Omental fat pad (tissue), 4 donors: ENCODE data around the gene PCBP3. TPM values are rescaled to one million over a fixed set of nuclear protein-coding genes. Genes with fewer than 3 reads are reported as not detected.
"Not testable (repeated sequence)": the region's sequence is repeated elsewhere in the genome, so short reads cannot be mapped to it uniquely, and the experiment has no call there.

Experiments
- ATAC-seq: fragments of 150-250 bp; one replicate; pipeline ENCODE4 v1.9.1; 2016; ENCODE audit warnings: mild to moderate bottlenecking, moderate library complexity; ENCODE audit not compliant: low FRiP score
- DNase-seq: peaks from one replicate; pipeline ENCODE4 v3.0.0-alpha.2; 2019; ENCODE audit warnings: low spot score
- total RNA-seq, 4 donors: library from RNA; depleted of rRNA; stranded (reverse); fragments of >200 nt; gene quantifications; one replicate each; pipeline ENCODE4 v1.1.0, GENCODE V29; 2016
- TF ChIP-seq, protein P1 (sequence below), 3 donors: fragments of 450-650 bp; IDR thresholded peaks; one replicate each; pipeline ENCODE4 v1.5.1; 2016 to 2017; ENCODE audit warnings: antibody characterized with exemption in 3 of 3, mild to moderate bottlenecking in 3 of 3, moderate library complexity in 2 of 3

Gene PCBP3
- total RNA-seq, 4 donors from 2014 or later: 1.1 to 26.8 (median 14.8) TPM

DNA sequence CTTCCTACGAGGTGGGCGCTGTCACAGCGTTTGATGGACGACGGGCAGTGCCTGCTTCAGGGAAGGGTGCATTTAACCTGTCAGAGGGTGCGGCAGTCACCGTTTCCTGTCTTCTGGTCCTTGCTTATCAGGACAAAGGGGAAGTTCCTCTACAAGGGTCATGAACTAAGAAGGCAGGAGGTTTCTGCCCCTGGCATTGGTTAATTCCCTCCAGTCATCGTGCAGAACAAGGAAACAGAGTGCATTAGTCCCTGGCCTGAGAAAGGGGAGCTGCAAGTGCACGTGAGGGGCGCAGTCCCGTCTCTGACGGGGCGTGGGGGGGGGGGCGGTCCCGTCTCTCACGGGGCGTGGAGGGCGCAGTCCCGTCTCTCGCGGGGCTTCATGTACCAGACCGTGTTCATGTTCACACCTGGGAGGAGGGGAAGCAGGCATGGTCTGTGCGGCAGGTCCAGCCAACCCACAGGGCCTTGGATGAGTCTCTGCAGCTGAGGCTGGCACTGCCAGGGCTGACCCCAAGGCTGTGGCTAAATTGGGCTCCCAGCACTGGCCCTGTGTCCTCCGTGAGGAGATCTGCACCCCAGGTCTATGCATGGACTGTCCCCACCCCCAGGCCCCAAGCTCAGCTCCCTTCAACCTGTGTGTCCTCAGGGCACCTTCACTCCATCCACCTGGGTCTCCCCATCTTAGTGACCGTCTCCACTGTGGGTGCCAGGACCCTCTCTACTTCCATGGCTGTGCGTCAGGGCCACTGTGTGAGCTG lies 248.8 kb downstream of the PCBP3 start:
- no peak for ATAC-seq

GRCh38 chr21:45892916-45893739 lies 249.6 kb downstream of the PCBP3 start:
- DNase-seq: no peak

More for the DNA sequence above, 248.8 kb downstream of the PCBP3 start:
- TF ChIP-seq, protein P1, sequence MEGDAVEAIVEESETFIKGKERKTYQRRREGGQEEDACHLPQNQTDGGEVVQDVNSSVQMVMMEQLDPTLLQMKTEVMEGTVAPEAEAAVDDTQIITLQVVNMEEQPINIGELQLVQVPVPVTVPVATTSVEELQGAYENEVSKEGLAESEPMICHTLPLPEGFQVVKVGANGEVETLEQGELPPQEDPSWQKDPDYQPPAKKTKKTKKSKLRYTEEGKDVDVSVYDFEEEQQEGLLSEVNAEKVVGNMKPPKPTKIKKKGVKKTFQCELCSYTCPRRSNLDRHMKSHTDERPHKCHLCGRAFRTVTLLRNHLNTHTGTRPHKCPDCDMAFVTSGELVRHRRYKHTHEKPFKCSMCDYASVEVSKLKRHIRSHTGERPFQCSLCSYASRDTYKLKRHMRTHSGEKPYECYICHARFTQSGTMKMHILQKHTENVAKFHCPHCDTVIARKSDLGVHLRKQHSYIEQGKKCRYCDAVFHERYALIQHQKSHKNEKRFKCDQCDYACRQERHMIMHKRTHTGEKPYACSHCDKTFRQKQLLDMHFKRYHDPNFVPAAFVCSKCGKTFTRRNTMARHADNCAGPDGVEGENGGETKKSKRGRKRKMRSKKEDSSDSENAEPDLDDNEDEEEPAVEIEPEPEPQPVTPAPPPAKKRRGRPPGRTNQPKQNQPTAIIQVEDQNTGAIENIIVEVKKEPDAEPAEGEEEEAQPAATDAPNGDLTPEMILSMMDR (IDR thresholded peaks at IDR 0.05): no peak
- no peak for DNase-seq

DNA sequence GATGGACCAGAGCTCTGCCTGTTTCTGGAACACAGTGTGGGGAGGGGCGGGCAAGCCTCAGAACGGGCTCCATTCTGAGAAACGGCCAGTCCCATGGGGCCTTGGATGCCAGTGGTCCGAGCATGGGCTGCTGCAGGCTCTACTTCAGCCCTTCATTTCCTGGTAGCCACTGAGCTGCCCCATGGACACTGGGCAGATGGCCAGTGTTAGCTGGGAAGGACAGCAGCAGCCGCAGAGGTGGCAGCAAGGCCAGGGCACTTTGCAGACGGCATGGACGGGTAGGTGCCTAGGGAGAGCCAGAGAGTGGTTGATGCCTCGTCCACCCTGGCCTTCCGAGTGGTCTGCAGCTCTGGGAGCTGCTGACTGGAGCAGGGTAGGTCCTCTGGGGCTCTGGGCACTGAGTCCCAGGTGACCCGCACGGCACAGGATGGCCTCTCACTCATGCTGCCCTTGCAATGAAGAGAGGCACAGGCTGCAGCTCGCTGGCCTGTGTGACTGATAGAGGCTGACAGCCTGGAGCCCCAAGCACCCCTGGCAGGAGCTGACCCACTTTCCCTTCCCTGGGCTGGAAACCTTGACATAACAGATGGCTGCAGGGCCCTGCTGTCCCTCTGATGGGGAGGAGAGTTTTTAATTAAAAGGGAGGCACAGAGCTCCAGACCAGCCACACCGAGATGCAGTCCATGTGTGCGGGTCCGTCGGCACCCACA lies 250.4 kb downstream of the PCBP3 start:
- DNase-seq: no peak
- TF ChIP-seq, protein P1 (IDR thresholded peaks at IDR 0.05): no peak
- no peak for ATAC-seq

More at GRCh38 chr21:45892916-45893739, 249.6 kb downstream of the PCBP3 start:
- TF ChIP-seq, protein P1 (IDR thresholded peaks at IDR 0.05): no peak
- ATAC-seq: no peak

DNA sequence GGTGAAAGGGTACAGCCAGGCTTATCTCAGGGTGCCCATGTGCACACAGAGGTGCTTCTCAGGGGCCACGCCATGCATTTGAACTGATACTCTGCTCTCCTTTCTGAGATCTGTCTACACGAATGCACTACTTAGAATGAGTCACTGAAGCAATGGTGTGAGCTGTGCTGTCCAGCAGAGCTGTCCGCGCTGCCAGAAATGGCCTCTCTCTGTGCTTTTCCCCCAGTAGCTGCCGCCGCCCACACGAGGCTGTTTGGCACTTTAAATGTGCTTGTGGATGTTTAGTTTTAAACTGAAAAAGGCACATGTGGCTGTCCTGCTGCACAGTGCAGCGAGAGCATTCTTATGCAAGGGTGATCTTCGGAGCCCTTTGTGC lies 250.9 kb downstream of the PCBP3 start:
- TF ChIP-seq, protein P1 (IDR thresholded peaks at IDR 0.05): no peak
- no peak for DNase-seq
- no peak for ATAC-seq

DNA sequence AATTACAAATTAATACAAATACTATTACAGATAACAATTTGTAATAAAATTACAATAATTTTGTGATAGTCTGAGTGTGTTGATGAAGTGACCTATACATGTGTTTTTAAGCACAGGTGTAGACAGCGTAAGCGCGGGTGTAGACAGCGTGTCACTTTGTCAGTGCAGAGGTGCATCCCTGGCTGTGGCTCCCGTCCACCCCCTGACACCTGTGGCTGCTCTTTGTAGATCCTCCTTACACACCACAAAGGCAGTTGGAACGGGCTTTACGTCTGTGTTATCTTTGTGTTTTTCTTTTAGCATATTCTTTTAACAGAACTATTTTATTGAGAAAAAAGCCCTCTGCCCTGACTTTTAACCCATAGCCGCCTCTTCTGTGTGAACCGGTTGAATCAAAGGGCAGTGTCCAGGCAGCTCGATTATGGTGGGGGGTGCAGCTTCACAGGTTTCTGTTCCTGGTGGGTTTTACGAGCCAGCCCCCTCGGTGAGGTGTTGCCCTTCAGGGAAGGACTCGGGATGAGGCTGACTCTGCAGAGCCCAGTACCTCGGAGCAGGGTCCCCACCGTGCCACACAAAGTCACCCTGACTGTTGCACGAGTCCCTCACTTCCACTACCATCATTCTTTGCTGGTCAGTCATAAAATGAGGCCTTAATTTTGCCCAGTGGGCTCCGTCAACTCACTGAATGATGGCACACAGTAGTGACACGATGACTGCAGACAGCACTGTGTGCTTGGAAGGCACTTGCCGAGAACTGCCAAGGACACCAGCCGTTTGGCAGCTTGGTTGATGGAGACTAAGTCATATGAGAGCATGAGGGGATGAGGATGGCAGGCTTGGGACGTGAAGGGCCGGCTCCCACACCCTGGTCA lies 251.6 kb downstream of the PCBP3 start:
- DNase-seq (no peak), ATAC-seq (no peak)
- TF ChIP-seq, protein P1 (IDR thresholded peaks at IDR 0.05): no peak

GRCh38 chr21:45895778-45896370 lies 252.3 kb downstream of the PCBP3 start:
- TF ChIP-seq, protein P1 (IDR thresholded peaks at IDR 0.05): no peak
- ATAC-seq: no peak
- no peak for DNase-seq

DNA sequence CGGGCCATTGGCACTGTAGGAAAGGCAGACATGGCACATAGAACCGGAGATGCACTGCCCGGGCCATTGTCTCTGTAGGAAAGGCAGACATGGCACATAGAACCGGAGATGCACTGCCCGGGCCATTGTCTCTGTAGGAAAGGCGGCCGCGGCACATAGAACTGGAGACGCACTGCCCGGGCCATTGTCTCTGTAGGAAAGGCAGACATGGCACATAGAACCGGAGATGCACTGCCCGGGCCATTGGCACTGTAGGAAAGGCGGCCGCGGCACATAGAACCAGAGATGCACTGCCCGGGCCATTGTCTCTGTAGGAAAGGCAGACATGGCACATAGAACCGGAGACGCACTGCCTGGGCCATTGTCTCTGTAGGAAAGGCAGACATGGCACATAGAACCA lies 252.9 kb downstream of the PCBP3 start:
- DNase-seq, ATAC-seq: not testable (repeated sequence)
